Measurements from ENCODE around the gene MEA1. TPM values are rescaled to one million over a fixed set of nuclear protein-coding genes. Genes with fewer than 3 reads are reported as not detected.

Gene MEA1
- total RNA-seq, 1 experiment from 2014 or later: 77.6 TPM

DNA sequence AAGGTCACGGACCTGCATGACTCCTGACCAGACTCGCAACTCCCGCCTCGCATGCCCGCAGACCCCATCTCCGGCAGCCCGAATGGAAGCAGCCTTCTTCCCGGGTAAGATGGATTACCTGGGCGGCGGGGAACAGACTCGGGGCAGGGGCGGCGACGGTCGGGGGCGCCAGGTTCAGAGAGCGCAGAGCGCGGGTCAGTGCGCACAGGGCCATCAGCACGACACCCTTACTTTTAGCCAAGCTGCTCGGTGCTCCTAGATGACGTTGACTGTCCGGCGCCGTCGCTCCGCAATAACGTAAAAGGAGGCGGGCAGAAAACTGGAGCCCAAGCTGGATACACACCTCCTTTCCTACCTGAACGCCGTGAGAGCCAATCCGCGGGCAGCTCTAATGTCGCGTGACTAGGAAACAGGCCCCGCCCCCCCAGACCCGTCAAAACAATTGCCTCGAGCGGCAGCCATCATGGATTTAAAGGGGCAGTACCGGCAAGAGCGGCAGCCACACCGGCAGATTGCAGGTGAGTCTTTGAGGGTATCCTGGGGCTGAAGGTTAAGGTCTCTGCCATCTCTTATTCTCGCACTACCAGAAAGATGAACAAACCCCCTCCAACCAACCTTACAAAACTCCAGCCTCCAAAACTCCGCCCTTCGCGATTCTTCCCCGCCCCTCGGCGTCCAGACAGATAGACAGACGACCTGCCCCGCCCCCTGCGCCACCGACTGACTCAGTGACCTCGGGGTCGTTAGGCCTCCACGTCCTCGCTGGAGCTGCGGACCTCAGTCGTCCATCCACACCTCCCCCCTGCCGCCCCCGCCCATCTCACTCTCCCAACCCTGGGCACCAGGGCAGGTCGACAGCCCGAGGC, 45.7 kb upstream of the MEA1 start, which contains the start of the genes KLC4 and MRPL2:
KLC4 (plus strand) TSS at position 464 of the 866 bp plus-strand sequence. CDS start 1,705 bp downstream, outside the sequence.
MRPL2 (minus strand) TSS at position 267 of the 866 bp plus-strand sequence; CDS start at position 214, 53 bp downstream.
- no TSS peak for BruUV-seq (replicated peaks)
- no peaks in the 10 kb centered on the region for H3K27me3 ChIP-seq (ENCODE audit: insufficient read depth, low read depth)
- H3F3A ChIP-seq (ENCODE audit: insufficient read depth, low read depth): peaks cover 26% of the 10 kb centered on the region; the same call in 1 of the 2 replicates
- ChIA-PET POLR2A (ENCODE audit: unreplicated experiment) (interaction anchor here (0.5 to 1.1 kb wide), 12 partner anchors 16 to 465 kb away, joined by 3 to 8 read pairs (median 6); partner anchors contain the start of genes CNPY3, CUL9, KLHDC3 and PPP2R5D), CTCF (interaction anchor here (0.5 to 1.2 kb wide), 2 partner anchors 85 to 437 kb away, joined by 4 read pairs; no protein-coding TSS in a partner anchor)
- peak; percentile 94 to 95 for DNase-seq
- intact Hi-C loops (cut with micrococcal nuclease; ENCODE audit: unreplicated experiment): loop anchor here (1.0 to 5.0 kb wide), 3 partner anchors 47 to 115 kb away; partner anchors contain the start of genes KLHDC3, MEA1 and SRF
- peak within 1 kb of the TSS; percentile 87 for H2AFZ ChIP-seq
- peaks cover 22% of the 10 kb centered on the region for H3K4me1 ChIP-seq (replicated peaks; ENCODE audit: insufficient read depth)
- no peaks in the 10 kb centered on the region for H4K20me1 ChIP-seq (ENCODE audit: insufficient read depth)
- H3K9me3 ChIP-seq (ENCODE audit: insufficient read depth, low read depth): no peaks in the 10 kb centered on the region
- TF ChIP-seq, protein P1, sequence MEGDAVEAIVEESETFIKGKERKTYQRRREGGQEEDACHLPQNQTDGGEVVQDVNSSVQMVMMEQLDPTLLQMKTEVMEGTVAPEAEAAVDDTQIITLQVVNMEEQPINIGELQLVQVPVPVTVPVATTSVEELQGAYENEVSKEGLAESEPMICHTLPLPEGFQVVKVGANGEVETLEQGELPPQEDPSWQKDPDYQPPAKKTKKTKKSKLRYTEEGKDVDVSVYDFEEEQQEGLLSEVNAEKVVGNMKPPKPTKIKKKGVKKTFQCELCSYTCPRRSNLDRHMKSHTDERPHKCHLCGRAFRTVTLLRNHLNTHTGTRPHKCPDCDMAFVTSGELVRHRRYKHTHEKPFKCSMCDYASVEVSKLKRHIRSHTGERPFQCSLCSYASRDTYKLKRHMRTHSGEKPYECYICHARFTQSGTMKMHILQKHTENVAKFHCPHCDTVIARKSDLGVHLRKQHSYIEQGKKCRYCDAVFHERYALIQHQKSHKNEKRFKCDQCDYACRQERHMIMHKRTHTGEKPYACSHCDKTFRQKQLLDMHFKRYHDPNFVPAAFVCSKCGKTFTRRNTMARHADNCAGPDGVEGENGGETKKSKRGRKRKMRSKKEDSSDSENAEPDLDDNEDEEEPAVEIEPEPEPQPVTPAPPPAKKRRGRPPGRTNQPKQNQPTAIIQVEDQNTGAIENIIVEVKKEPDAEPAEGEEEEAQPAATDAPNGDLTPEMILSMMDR (conservative IDR thresholded peaks at IDR 0.05): no peak
- no peak for TF ChIP-seq EZH2 (IDR thresholded peaks at IDR 0.05; ENCODE audit: low read depth)
- no peaks in the 10 kb centered on the region; the same call in 1 of the 2 replicates for H3K36me3 ChIP-seq (ENCODE audit: low read depth)
- peaks cover 32% of the 10 kb centered on the region for H3K79me2 ChIP-seq (ENCODE audit: low read depth)
- H3K27ac ChIP-seq: peak within 1 kb of the TSS; percentile 61
- no peaks in the 10 kb centered on the region for H3K9me2 ChIP-seq (ENCODE audit: insufficient read depth)
- peak within 1 kb of the TSS; percentile 80 for H3K4me3 ChIP-seq
- peak within 1 kb of the TSS; percentile 96 for H3K4me2 ChIP-seq

DNA sequence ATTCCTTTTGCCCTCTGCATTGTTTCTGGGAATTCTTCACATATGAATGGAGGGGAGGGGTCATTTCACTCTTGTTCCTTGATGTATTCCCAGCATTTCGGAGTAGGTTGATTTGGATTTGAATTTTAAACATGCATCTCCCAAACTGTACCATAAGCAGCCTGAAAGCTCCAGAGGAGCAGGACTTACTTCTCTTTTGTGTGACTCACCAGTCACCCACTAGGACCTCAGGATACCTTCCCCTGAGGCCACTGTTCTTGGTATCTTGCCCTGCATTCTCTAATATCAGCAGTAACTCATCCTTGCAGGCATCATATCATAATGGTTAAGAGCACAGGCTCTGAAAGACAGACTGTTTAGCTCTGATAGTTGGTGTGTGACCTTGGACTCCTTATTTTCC, 44.8 kb upstream of the MEA1 start:
- Histone ChIP-seq H3K4me1 (replicated peaks; ENCODE audit: insufficient read depth) (peaks cover 22% of the 10 kb centered on the region), H3K9me3 (ENCODE audit: insufficient read depth, low read depth) (no peaks in the 10 kb centered on the region), H3K27ac (no peak overlapping the region), H3K9me2 (ENCODE audit: insufficient read depth) (no peaks in the 10 kb centered on the region), H3K4me2 (peak overlapping the region; percentile 96), H3K36me3 (ENCODE audit: low read depth) (no peaks in the 10 kb centered on the region; the same call in 1 of the 2 replicates), H2AFZ (peak overlapping the region; percentile 86), H3K79me2 (ENCODE audit: low read depth) (peaks cover 32% of the 10 kb centered on the region), H4K20me1 (ENCODE audit: insufficient read depth) (no peaks in the 10 kb centered on the region), H3K27me3 (ENCODE audit: insufficient read depth, low read depth) (no peaks in the 10 kb centered on the region), H3K4me3 (peak overlapping the region; percentile 80), H3F3A (ENCODE audit: insufficient read depth, low read depth) (peaks cover 30% of the 10 kb centered on the region; the same call in 1 of the 2 replicates)
- ChIA-PET CTCF (no interaction called here), POLR2A (ENCODE audit: unreplicated experiment) (interaction anchor here (0.6 kb wide), 1 partner anchor 175 kb away, joined by 3 read pairs; no protein-coding TSS in a partner anchor)
- TF ChIP-seq, protein P1 (conservative IDR thresholded peaks at IDR 0.05): no peak
- no peak for TF ChIP-seq EZH2 (IDR thresholded peaks at IDR 0.05; ENCODE audit: low read depth)
- BruUV-seq (replicated peaks): TSS peak; percentile 50
- intact Hi-C loops (cut with micrococcal nuclease; ENCODE audit: unreplicated experiment): loop anchor here (2.0 to 5.0 kb wide), 2 partner anchors 46 to 112 kb away; partner anchors contain the start of genes KLHDC3, MEA1 and SRF
- DNase-seq: no peak

DNA sequence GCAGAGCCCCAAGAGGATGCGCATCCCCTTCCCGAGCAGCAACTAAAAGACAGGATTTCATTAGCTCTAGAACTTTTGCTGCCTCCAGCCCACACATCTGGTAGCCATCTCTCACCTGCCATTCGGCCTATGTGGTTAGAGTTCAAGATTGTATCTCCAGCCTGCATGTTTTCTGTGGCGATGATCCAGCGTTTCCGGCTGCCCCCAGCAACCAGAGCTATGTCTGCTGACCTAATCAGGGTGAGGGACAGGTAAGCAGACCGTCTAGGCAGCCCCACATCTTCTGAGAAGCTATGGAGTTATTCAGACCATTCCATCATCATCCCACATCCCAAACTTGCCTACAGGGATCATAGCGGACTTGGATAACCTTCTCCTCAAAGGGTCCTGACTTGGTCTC, 42.2 kb upstream of the MEA1 start:
- Histone ChIP-seq H3K4me1 (replicated peaks; ENCODE audit: insufficient read depth) (peaks cover 15% of the 10 kb centered on the region), H2AFZ (no peak overlapping the region), H3K27ac (no peak overlapping the region), H4K20me1 (ENCODE audit: insufficient read depth) (no peaks in the 10 kb centered on the region), H3K36me3 (ENCODE audit: low read depth) (no peaks in the 10 kb centered on the region), H3K9me3 (ENCODE audit: insufficient read depth, low read depth) (no peaks in the 10 kb centered on the region), H3K79me2 (ENCODE audit: low read depth) (peaks cover 42% of the 10 kb centered on the region), H3K4me2 (no peak overlapping the region), H3K4me3 (no peak overlapping the region), H3K9me2 (ENCODE audit: insufficient read depth) (no peaks in the 10 kb centered on the region), H3K27me3 (ENCODE audit: insufficient read depth, low read depth) (no peaks in the 10 kb centered on the region), H3F3A (ENCODE audit: insufficient read depth, low read depth) (peaks cover 30% of the 10 kb centered on the region; the same call in 1 of the 2 replicates)
- intact Hi-C loops (cut with micrococcal nuclease; ENCODE audit: unreplicated experiment): loop anchor here (5.0 kb wide), 1 partner anchor 44 kb away; the partner anchor contains the start of genes KLHDC3 and MEA1
- ChIA-PET CTCF (no interaction called here), POLR2A (ENCODE audit: unreplicated experiment) (no interaction called here)
- no TSS peak for BruUV-seq (replicated peaks)
- no peak for DNase-seq
- no peak for TF ChIP-seq EZH2 (IDR thresholded peaks at IDR 0.05; ENCODE audit: low read depth)
- TF ChIP-seq, protein P1 (conservative IDR thresholded peaks at IDR 0.05): no peak

Measured in PC-9 (cell line).